ENCODE data around the gene MACROD1.

The MACROD1 gene

GRCh38 chr11:64165842-64166635, at the start of gene MACROD1:
Gene MACROD1, minus strand, starts transcription at chr11:64166113. Its CDS starts 119 bp downstream, at chr11:64165994.
- peak; percentile 71 to 73 for DNase-seq

GRCh38 chr11:64211181-64211872, 45.4 kb upstream of the MACROD1 start:
- DNase-seq, result no peak

GRCh38 chr11:64210301-64211020, 44.5 kb upstream of the MACROD1 start:
- DNase-seq, result no peak

GRCh38 chr11:64209563-64209843, 43.6 kb upstream of the MACROD1 start:
- DNase-seq, result no peak

GRCh38 chr11:64208796-64209562, 43.1 kb upstream of the MACROD1 start:
- DNase-seq, result no peak

- DNase-seq, result no peak
Measured at GRCh38 chr11:64208086-64208795, 42.3 kb upstream of the MACROD1 start.

- no peak for DNase-seq
Measured at GRCh38 chr11:64207256-64208085, 41.6 kb upstream of the MACROD1 start.

GRCh38 chr11:64206457-64207255, 40.7 kb upstream of the MACROD1 start, which contains the start of gene FERMT3:
Gene FERMT3, plus strand, starts transcription at chr11:64206721. Its CDS starts 644 bp downstream, at chr11:64207365.
- DNase-seq, result no peak

- peak in 1 of 2 experiments; percentile 60 for DNase-seq
Measured at GRCh38 chr11:64204464-64204989, 38.6 kb upstream of the MACROD1 start.

- no peak for DNase-seq
Measured at GRCh38 chr11:64204080-64204440, 38.1 kb upstream of the MACROD1 start.

GRCh38 chr11:64203421-64204079, 37.6 kb upstream of the MACROD1 start:
- DNase-seq, result no peak

- no peak for DNase-seq
Measured at GRCh38 chr11:64202992-64203391, 37.1 kb upstream of the MACROD1 start.

- DNase-seq, result no peak
Measured at GRCh38 chr11:64201543-64201942, 35.6 kb upstream of the MACROD1 start.

GRCh38 chr11:64198511-64198910, 32.6 kb upstream of the MACROD1 start:
- DNase-seq, result no peak

- no peak for DNase-seq
Measured at GRCh38 chr11:64196626-64197025, 30.7 kb upstream of the MACROD1 start.

GRCh38 chr11:64192434-64192833, 26.5 kb upstream of the MACROD1 start:
- no peak for DNase-seq

GRCh38 chr11:64186492-64187165, 20.7 kb upstream of the MACROD1 start:
- DNase-seq, result no peak

- DNase-seq, result peak; percentile 99 to 100
Measured at GRCh38 chr11:64185693-64186491, 20.0 kb upstream of the MACROD1 start, which contains the start of gene STIP1. Gene STIP1, plus strand, starts transcription at chr11:64186171. Its CDS starts 91 bp downstream, at chr11:64186262.

All from NCI-H1930 (cell line).